Globus pallidus (tissue), 1 donor: Measurements from ENCODE around the gene CFAP99.
A peak's percentile ranks its signal among the peaks of the same experiment; 100 is the strongest.
"Not testable (repeated sequence)": the region's sequence is repeated elsewhere in the genome, so short reads cannot be mapped to it uniquely, and the experiment has no call there.

Experiments
- DNase-seq: peaks from one replicate; pipeline ENCODE4 v3.0.0-alpha.2; 2015; ENCODE audit warnings: low spot score

Gene CFAP99

GRCh38 chr4:2429945-2430757 lies 11.4 kb downstream of the CFAP99 start:
- DNase-seq, result not testable (repeated sequence)

DNA sequence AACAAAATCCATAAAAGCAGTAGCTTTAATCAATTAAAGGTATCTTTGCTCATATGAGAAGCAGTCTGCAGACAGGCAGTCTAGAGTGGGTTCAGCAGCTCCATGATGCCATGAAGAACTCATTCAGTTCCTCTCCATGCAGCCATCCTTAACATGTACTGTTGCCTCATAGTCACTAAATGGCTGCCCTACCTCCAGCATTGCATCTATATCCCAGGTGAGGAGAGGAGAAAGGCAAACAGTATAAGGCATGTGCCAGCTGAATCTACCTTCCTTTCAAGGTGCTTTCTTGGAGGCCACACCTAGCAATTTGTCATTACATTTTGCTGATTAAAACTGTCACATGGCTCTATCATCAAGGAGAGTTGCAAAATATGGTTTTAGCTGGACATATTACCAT lies 13.2 kb downstream of the CFAP99 start:
- no peak for DNase-seq

GRCh38 chr4:2432991-2433530 lies 14.3 kb downstream of the CFAP99 start:
- peak; percentile 92 for DNase-seq

DNA sequence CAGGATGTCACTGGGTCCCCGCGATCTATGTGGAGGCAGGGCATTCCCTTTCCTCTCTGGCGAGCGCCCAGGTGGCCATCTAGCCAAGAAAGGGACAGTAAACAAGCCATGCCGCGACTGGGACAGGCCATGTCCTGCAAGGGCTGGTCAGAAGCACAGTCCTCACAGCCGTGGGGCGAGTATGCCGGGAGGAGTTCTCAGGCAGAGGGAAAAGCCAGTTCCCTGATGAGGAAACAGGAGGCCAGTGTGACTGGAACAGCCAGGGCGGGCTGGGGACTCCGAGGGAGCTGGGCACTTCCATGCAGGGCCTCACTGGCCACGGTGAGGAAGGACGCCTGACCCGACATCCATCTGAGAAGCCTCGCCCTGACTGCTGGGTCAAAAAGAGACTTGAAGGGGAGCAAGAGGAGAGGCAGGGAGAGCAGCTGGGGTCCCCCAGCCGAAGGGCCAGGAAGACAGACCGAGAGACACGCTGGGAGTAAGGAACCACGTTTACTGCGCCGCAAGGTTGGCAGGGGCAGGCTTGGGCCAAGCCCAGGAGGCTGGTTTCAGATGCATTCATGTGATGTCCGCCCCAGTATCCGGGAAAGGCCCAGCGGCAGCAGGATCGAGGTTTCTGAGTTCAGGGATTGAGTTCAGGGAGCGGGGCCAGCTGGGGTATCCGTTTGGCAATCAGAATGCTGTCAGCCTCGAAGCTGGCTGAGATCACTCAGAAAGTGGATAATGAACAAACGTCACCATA lies 15.0 kb downstream of the CFAP99 start:
- DNase-seq, result peak; percentile 59

DNA sequence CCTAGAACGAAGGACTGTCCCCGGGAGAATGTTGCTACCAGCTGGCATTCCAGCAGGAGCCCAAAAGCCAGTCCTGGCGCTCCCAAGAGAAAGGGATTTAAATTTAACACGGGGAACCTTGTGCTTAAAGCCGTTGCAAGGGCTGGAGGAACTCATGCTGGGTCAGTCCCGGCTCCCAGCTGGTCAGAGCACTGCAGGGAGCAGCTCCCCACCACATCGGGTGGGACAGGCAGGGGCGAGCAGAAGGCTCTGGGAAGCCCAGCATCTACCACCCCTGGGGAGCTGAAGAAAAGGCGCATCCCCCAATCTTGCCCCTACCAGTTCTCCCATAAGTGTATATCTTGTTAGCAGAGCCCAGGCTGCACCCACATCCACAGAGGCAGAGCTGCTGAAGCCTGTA lies 15.7 kb downstream of the CFAP99 start:
- DNase-seq, result no peak

GRCh38 chr4:2436301-2436700 lies 17.5 kb downstream of the CFAP99 start:
- DNase-seq, result peak; percentile 81

DNA sequence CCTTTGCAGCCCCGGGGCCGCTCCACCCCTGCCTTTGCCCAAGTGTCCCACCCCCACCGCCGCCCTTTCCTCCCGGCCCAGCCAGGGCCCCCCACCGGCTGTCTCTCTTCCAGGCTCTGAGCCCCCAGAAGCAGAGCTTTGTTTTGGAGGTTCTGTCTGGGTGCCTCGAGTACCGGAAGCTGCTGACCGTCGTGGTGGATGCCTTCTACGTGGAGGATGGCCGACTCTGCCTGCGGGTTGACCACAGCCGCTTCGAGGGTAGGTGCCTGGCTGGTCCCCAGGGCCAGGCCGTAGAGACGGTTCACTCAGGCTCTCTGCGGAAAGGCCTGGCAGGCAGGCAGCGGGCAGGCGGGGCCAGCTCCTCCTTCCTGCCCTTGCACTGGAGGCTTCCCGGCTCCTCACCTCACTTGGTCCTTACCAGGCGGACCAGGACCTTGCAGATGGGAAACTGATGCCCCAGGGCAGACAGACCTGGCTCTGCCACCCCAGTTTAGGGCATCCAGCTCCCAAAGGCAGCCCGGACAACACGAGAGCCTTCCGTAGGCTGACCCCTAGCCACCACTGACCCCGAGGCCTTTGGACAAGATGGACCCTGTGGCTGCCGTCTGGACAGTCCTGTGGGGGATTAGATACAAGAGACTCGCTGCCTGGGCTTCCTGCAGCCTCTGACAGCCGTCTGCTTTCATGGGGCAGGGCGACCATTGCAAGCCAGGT lies 18.2 kb downstream of the CFAP99 start:
- DNase-seq, result no peak

- no peak for DNase-seq
Measured at GRCh38 chr4:2437475-2438215, 18.9 kb downstream of the CFAP99 start.

DNA sequence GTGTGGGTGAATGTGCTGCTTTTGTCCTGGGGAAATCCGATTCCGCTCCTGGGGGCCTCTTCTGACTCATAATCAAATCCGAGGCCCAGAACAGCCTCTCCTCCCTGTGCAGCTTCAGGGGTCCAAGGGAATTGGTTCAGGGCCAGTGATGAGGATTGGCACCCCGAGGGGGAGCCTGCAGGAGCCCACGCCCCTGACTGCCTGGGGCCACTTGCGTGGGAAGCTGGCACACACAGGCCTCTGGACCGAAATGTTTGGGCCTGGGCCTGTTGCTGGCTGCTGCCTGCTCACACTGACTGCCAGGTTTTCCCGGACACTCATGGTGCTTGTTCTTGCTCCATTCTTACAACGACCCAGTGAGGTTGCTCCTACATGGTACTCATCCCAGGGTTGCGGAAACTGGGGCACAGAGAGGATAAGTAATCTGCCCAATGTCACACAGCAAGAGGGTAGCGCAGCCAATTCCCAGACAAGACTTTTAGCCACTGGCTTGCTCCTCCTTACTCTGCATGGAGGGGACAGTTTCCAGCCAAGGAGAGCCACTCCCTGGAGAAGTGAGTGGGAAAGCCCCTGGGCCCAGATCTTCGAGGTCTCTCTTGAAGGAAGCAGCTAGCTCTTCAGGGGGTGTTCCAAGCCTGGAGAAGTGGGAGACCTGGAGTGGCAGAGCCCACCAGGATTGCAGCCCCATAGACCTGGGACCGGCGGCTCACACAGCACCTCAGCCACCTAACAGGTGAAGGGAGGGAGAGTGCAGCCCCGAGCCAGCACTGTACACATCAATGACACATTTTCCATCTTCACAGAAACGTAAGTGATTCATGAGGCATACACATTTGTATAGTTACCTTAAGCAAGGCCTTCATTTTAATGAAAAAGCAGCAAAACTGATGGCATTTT lies 20.3 kb downstream of the CFAP99 start:
- DNase-seq, result peak; percentile 37

GRCh38 chr4:2441393-2442174 lies 22.8 kb downstream of the CFAP99 start:
- no peak for DNase-seq

DNA sequence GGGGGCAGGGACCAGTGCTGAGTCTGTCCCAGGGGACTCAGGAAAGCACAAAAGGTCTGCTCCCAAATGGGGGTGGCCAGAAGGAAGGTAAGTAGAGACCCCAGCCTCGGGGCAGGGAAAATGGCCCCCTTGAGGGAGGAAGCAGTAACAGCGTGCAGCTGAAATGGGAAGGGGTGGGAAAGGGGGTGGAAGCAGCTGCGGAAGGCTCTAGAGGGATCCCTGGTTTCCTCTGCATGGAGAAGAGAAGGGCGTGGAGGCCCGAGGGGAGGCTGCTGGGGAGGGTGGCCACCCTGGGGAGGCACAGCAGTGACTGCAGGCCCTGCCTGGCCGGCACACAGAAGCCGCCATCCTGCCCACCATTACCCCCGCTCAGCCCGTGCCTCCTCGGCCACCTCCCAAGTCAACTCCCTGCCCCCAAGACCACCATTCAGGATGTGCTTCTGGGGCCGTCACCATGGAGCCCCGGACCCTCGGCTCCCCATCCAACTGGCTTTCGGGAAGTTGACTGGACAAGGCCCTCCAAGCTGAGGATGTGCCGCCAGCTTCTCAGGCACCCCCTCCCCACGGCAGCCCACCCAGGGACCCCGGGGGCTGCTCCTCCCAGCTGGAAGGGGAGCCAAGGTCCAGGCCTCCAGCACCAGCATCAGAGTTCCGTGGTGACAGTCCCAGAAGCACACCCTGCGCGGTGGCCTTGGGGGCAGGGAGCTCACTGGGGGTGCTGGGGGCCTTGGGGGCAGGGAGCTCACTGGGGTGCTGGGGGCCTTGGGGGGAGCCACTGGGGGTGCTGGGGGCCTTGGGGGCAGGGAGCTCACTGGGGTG lies 23.6 kb downstream of the CFAP99 start:
- no peak for DNase-seq

DNA sequence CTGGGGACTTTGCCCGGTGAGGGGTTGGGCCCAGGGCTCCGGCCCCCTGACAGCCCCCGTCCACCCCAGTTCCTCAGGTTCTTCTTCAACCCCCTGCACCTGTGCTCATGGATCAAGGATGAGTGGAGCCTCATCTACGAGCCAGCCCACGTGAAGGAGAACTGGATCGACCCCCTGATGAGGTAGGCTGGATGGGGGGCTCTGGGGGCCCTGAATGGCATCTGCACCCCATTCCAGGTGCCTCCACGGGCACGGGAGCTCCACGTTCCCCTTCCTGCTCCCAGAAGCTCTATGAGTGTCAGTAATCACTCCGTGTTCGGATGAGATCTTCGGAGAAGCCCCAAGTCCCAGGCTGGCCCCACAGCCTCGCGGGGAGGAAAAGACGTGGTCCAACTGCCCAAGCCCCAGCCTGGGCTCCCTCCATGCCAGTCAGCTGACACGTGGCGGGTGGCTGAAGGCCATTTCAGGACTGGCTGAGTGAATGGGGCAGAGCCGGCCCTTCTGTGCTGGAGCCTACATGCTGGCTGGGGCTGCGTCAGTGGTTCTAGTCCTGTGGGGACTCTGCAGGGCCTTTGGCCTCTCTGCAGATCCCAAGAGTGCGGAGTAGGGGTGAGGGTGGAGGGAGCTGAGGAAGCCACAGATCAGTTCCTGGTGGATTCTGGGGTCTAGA lies 24.4 kb downstream of the CFAP99 start:
- DNase-seq, result no peak

GRCh38 chr4:2443956-2444740 lies 25.4 kb downstream of the CFAP99 start:
- DNase-seq, result no peak

- no peak for DNase-seq
Measured at GRCh38 chr4:2445130-2445529, 26.4 kb downstream of the CFAP99 start.

DNA sequence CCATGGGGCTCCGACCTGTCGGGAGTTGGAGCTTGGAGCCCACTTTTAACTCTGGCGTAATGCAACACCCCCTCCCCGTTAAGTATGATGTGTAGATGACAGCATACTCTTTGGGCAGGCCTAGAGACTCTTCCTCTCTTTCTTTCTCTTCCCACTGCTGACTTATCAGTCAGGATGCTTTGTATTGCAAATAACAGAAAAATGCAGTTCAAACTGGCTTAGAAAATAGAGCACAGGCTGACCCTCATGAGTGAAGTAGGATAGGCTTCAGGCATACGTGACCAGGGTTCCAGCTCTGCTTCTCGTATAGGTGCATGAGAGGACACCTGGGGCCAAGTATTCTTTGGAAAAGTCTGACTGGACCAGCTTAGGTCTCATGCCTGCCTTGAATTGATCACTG lies 26.8 kb downstream of the CFAP99 start:
- DNase-seq, result no peak

- DNase-seq, result no peak
Measured at GRCh38 chr4:2446656-2447564, 28.2 kb downstream of the CFAP99 start.

DNA sequence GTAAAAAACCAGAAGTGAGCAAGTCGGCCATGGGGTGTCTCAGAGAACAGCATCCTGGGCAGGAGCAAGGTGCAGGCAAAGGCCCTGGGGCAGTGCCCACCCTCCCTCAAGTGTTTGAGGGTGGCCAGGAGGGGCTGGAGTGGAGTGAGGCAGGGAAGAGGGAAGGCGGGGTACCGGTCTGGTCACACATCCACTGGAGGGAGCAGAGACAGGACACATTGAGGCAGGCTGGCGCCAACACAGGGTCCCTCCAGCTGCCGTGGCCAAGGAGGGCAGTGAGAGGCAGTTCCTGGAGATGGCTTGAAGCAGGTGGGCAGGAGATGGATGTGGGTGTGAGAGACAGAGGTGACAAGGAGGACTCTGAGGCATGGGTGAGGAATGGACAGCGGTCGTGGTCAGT lies 29.8 kb downstream of the CFAP99 start:
- no peak for DNase-seq
